Left ventricle myocardium inferior (tissue), 1 donor: Measurements from ENCODE around the gene CHID1. TPM values are rescaled to one million over a fixed set of nuclear protein-coding genes. Genes with fewer than 3 reads are reported as not detected.

Experiments
- DNase-seq: peaks from one replicate; pipeline ENCODE4 v3.0.0-alpha.2; 2020
- H3K27ac ChIP-seq: fragments of 200-600 bp; replicated peaks from 2 replicates; pipeline ENCODE4 v1.8.0; 2021
- H3K27me3 ChIP-seq: fragments of 200-600 bp; 2 replicates; pipeline ENCODE4 v1.8.0; 2021; ENCODE audit warnings: low read depth
- H3K36me3 ChIP-seq: fragments of 200-600 bp; 2 replicates; pipeline ENCODE4 v1.8.0; 2021
- H3K4me1 ChIP-seq: fragments of 200-600 bp; 2 replicates; pipeline ENCODE4 v1.8.0; 2021
- H3K4me3 ChIP-seq: fragments of 200-600 bp; 2 replicates; pipeline ENCODE4 v1.8.0; 2021; ENCODE audit warnings: mild to moderate bottlenecking, moderate library complexity
- H3K9me3 ChIP-seq: fragments of 200-600 bp; replicated peaks from 2 replicates; pipeline ENCODE4 v1.8.0; 2021
- CTCF ChIP-seq: fragments of 200-600 bp; IDR thresholded peaks from 2 replicates; pipeline ENCODE4 v1.8.0; 2021; ENCODE audit warnings: antibody characterized with exemption, mild to moderate bottlenecking, borderline replicate concordance
- intact Hi-C: fragments of 100-400 bp; cut with micrococcal nuclease; formaldehyde crosslinking; loops from one replicate; pipeline ENCODE4 v1.11.0; 2022
- total RNA-seq: library from RNA; stranded (reverse); fragmentation: NEBNext Ultra II Directional; extraction: Animal tissue kit (Norgen Biotek cat#: 25700); gene quantifications from one replicate; pipeline ENCODE4 v1.2.1, GENCODE V29; 2021
- donor health status: DM: no; HTN: yes; CAD: no; lungs with severe emphysema.

Gene CHID1
- total RNA-seq, 1 donor from 2014 or later, result 54.2 TPM

DNA sequence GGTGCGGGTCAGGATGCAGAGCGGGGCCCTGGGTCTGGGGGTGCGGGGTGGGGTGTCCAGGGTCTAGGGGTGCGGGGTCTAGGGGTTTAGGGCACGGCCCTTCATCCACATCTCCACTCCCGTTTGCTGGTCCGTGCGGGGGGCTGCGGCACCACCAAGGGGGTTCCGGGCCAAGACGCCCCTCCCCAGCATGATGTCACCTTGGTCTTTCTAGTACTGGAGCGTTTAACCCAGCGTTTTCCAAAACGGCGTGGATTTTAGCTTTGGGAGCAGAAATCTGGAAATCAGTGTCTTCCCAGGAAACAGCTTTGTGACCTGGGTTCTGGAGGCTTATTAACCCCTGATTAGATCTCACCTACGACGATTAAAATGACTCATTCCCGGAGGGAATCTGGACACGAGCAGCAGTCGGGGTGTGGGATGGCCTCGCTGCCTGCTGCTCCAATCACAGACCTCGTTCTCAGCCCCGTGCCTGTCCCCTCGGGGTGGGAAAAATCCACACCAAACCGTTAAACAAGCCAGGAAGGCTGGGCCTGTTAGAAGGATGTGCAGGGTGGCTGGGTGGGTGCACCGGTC is 15.8 kb upstream of the CHID1 start:
- no peak for TF ChIP-seq CTCF
- Histone ChIP-seq H3K27ac (peak overlapping the region; percentile 92), H3K36me3 (no peaks in the 10 kb centered on the region), H3K4me3 (peak overlapping the region; percentile 86), H3K9me3 (no peaks in the 10 kb centered on the region), H3K4me1 (peaks cover 68% of the 10 kb centered on the region), H3K27me3 (no peaks in the 10 kb centered on the region)
- no peak for DNase-seq
- intact Hi-C loops, result no loop called here

DNA sequence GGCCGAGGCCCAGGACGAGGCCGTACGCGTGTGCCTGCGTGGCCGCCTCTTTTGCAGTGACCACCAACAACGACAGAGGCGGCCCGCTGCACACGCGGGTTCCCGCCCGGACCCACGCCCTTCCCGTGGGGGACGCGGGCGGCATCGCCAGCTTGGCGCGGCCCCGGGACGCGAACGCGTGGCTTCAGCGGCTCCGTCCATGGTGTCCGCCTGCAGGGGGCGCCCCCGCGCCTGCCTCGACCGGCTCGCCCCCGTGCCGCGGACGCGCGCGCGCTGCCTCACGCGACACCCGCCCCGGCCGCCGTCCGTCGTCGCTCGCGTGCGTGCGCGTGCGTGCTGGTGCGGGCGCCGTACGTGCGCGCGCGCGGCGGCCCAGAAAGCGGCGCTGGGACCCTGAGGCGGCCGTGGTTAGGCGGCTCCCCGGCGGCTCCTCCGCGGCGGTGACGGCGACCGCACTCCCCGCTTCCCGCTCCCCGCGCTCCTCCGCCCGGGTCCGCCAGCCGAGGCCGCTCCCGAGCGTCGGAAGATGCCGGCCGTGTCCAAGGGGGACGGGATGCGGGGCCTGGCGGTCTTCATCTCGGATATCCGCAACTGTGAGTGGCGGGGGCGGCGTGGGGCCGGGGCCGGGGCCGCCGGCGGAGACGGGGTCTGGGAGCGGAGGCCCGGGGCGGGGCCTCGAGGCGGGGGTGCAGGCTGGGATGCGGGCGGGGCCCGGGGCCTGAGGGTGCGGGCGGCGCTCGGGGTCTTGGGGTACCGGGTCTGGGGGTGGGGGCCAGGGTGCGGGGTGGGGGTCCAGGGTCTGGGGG is 15.1 kb upstream of the CHID1 start, which contains the start of gene AP2A2:
Gene AP2A2, plus strand, starts transcription at position 375 of the 806 bp plus-strand sequence. Its CDS starts 152 bp downstream, at position 527.
- Histone ChIP-seq H3K4me3 (peak within 1 kb of the TSS; percentile 86), H3K27me3 (no peaks in the 10 kb centered on the region), H3K36me3 (no peaks in the 10 kb centered on the region), H3K27ac (peak within 1 kb of the TSS; percentile 92), H3K4me1 (peaks cover 61% of the 10 kb centered on the region), H3K9me3 (no peaks in the 10 kb centered on the region)
- intact Hi-C loops, result no loop called here
- TF ChIP-seq CTCF, result peak; percentile 84
- peak; percentile 93 for DNase-seq

DNA sequence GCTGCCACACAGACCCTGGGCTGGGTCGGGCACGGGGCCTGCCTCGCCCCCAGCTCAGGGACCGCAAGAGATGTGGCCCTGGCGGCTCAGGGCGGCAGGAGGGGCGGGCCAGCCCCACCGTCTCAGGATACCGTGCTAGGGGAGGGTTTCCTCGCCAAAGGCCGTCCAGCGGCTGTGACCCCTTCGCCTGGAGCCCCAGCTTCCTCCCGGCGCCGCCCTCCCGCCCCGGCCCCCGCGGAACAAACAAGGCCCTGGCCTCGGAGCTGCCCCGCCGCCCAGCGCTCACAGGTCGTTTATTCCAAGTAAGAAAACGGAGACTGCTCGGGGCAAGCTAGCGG is 14.5 kb upstream of the CHID1 start:
- H3K27ac ChIP-seq, result peak overlapping the region; percentile 92

DNA sequence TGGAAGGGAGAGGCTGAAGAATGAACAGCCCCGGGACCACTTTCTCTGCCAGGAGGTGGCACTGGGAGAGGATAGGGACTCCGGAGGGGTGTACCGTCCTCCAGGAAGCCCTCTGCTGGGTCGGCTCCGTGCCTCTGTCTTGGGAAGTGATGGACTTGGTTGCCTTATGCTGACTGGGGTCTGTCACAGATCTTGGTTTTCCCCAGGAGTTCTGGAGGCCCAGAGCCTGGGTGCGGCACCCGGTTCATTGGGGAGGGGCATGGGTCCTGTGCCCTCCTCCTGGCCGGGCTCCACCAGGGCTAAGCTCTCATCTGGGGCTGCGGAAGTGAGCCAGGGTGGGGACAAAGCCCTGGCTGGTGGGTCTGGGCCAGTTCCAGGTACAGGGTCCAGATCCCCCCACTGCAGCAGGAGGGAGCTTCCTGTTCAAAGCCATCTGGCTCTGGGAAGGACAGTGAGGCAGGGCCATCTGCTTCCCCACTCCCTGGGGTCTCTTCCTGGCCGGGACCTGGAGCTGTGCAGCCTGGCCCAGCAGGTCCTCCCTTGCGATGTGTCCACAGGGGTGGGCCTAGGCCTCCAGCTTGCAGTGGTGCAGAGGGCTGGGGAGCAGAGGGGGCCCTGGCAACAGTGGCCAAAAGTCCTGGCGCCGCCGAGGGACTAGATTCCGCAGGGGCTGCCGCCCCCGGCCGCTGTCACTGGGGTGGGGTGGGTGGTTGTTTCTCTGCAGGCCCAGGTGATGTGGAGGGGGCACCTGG is 14.0 kb upstream of the CHID1 start:
- no peaks in the 10 kb centered on the region for H3K9me3 ChIP-seq
- peak overlapping the region; percentile 92 for H3K27ac ChIP-seq
- intact Hi-C loops, result no loop called here
- H3K4me1 ChIP-seq, result peaks cover 50% of the 10 kb centered on the region
- no peaks in the 10 kb centered on the region for H3K27me3 ChIP-seq
- no peak for TF ChIP-seq CTCF
- H3K4me3 ChIP-seq, result peak overlapping the region; percentile 86
- peak; percentile 32 for DNase-seq
- H3K36me3 ChIP-seq, result no peaks in the 10 kb centered on the region

More for the DNA sequence above, 14.5 kb upstream of the CHID1 start:
- no peak for TF ChIP-seq CTCF
- Histone ChIP-seq H3K27me3 (no peaks in the 10 kb centered on the region), H3K4me1 (peaks cover 55% of the 10 kb centered on the region), H3K4me3 (peak overlapping the region; percentile 86), H3K9me3 (no peaks in the 10 kb centered on the region), H3K36me3 (no peaks in the 10 kb centered on the region)
- peak; percentile 48 for DNase-seq
- intact Hi-C loops, result no loop called here

DNA sequence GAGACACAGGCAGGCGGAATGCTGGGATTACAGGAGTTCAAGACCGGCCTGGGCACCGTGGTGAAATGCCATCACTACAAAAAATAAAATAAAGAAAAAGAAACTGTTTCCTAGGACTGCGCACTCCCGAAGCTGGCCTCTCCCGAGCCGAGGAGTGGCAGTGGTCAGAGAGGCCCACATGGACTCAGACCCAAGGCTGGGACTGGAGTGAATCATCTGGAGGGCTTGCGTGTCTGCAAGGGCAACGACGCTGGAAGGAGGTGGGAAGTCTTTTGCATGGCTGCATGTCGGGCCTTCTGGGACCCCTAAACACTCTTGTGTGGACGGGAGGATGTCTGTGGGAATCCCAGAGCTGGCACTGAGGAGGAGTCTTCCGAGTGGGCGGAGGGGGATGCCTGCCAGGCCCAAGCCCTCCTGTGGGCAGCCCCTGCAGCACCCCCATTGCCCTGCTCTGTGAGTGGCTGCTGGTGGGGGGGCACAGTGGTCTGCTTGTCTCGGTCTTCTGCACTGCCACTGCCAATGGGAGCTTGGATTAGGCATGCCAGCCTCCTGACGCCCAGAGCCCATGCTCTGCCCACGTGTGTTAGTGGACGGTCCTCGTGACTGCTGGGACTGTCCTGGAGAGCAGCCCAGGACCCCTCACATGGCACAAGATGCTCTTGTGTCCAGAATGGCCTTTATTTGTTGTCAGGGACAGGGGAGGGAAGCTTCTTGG is 13.2 kb upstream of the CHID1 start:
- Histone ChIP-seq H3K27me3 (no peaks in the 10 kb centered on the region), H3K4me3 (no peak overlapping the region), H3K27ac (peak overlapping the region; percentile 92), H3K9me3 (no peaks in the 10 kb centered on the region), H3K36me3 (no peaks in the 10 kb centered on the region), H3K4me1 (peaks cover 46% of the 10 kb centered on the region)
- no peak for DNase-seq
- intact Hi-C loops, result no loop called here
- TF ChIP-seq CTCF, result no peak
